ENCODE data around the gene OXGR1.
"Not testable (repeated sequence)": the region's sequence is repeated elsewhere in the genome, so short reads cannot be mapped to it uniquely, and the experiment has no call there.

Gene OXGR1

DNA sequence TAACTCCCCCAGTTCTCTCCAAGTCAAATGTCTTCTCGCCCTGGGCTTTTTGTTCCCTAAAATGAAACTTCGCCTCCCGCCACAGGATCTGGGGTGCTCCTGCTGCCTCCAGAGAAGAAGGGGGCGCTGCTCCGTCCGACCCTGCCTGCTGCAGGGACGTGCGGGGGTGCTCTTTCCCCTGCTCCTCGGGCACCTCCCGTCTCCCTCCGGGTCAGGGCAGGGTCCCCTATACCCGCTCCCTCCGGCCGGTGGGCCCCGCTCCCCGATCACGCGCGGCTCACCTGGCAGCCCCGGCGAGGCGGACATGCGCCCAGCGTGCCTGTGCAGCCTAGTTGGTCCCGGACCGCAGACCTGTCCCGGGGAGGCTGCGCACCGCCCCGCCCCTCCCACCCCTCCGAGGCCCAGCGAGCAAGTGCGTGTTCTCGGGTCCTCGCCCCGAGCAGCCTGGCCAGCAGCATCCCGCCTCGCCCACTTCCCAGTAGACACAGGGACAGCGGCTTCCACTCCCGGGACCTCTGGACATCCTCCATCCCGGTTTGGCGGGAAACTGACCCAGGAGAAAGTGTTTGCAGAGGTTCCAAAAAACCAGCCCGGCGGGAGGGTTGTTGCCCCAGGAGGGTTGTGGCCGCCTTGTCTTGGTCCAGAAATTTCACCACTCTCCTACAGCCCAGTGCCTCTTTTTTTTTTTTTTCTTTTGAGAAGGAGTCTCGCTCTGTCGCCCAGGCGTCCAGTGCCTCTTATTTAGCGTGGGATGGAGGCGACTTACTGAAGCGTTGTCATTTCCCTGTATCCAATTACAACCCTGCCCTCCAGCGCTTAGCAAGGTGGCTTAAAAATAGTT, at the start of gene OXGR1:
TSS of gene OXGR1 (minus strand) at position 460 of the 841 bp plus-strand sequence. CDS start 6,717 bp downstream, outside the sequence.
- no peak for FAIRE-seq

DNA sequence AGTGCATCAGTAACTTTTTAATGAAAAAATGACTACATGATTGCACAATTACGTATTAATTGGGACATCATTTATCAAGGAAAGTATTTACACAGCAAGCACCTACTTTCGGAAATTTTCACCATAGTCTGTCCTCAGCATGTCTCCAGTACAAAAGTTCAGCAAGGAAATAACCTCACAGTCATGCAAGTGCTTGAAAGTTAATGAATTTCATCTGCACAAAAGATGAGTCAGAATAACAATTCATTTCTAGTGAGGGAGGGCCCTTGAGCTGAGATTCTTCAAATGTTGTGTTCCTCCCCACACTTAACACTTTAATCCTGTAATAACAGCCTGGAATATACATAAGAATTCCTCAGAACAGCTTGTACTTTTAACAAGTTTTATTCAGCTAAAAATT, 49.0 kb upstream of the OXGR1 start:
- no peak for FAIRE-seq

DNA sequence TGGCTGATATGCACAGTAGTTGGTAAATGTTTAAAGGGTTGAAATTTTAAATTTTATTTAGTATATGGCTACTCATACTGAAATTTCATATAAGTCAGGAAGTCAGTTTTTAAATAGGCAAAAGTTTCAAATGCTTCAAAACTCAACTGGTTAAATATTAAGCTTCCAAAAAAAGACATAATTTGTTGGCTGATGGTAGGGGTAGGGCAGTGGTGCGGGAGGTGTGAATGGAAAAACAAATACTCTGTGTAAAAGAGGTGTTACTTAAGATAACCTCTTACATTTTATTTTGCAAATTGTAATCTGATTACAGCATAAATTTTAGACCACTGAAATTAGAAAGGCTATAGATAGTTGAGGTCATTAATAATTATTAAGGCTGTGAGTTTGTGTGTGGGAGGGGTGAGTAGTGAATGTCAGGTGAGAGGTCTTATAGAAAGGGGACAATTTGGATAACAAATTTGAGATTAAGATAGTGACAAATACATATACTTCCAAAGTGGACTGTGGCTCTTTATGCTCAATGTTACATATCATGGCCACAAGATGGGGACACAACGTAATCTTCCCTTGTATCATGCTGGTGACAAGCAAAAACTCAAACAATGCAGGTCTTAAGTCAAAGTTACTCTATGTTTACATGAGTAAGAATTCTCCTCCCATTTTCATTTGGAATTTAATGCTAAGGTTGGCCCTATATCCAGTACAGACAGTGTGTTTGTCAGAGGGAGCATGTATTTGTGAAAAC, 36.6 kb upstream of the OXGR1 start:
- FAIRE-seq: no peak

DNA sequence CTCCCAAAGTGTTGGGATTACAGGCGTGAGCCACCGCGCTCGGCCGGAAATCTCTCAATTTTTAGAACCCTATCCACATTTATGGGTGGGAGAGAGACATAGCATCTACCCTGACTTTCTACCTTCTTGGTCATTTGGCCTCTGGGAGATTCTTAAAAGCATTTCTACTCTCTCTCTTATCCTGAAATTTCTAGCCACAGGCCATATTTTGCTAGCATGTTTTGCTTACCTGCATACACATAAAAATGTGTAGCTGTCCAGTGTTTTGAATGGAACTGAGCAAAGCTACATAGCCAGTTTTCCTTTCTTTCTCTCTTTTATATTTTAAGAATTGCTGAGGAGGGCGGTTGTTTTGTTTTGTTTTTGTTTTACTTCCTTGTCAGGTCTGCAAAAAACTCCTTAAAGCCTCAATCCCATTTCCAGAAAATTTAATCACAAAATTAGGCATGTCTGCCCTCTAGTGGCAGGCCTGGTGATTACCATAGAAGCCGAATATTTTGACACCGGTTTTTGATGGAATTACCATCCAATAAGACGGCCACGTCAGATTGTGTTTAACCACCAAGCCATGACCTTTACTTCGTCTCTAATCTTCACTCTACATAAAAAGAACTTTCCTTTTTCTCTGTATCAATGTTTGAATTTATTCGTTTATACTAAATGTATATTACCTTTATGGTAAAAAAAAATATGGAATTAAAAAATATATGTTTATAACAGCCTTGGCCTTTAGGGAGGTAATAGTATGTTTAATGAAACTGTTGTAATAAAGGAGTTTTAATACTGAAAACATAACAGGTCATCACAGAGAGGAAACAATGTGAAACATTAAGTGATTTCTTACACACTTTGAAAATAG, 34.4 kb upstream of the OXGR1 start:
- peak; percentile 52 for FAIRE-seq

DNA sequence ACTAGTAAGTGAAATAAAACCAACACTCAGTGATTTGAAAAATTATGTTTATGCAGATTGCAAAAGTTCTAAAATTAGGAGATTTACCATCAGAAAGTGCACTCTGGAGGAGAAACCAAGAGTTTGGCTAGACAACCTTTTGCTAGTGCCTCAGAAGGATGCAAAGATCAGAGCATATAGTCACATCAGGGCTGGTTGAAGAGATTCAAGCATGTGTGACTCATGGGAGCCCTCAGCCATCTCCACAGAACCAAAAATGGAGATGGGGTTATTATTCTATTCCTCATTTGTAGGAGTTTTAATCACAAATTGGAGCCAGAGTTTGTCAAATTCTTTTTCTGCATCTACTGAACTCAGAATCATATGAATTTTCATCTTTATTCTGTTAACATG, 32.9 kb upstream of the OXGR1 start:
- no peak for FAIRE-seq

DNA sequence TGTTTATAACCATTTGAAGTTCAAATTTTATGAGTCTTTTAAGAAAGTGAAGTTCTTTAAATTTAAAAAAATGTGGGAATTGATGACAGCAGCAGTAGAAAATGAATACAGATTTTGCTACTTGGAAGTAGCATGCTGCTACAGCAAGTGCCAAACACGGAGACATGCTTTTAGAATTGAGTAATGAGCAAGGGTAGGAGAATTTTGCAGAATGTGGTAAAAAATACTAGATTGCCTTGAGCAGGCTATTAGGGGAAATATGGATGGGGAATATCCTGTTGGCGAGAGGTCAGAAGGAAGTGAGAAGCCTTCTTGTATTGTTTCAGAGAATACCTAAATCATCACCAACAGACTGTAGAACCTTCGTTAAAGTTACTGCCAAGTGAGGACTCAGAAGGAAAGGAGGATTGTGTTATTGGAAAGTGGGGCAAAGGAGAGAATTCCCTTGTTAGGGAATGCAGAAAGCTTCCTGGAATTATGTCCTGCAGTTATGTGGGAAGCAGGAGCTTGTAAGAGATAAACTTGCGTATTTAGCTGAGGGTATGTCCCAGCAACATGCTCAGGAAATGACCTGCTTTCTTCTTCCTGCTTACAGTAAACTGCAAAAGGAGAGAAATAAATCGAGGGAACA, 32.4 kb upstream of the OXGR1 start:
- no peak for FAIRE-seq

DNA sequence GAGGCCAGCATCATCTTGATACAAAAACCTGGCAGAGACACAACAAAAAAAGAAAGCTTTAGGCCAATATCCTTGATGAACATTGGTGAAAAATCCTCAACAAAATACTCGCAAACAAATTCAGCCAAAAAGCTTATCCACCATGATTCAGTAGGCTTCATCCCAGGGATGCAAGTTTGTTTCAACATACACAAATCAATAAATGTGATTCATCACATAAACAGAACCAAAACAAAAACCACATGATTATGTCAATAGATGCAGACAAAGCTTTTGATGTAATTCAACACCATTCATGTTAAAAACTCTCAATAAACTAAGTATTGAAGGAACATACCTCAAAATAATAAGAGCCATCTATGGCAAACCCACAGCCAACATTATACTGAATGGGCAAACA, 29.5 kb upstream of the OXGR1 start:
- FAIRE-seq: not testable (repeated sequence)

DNA sequence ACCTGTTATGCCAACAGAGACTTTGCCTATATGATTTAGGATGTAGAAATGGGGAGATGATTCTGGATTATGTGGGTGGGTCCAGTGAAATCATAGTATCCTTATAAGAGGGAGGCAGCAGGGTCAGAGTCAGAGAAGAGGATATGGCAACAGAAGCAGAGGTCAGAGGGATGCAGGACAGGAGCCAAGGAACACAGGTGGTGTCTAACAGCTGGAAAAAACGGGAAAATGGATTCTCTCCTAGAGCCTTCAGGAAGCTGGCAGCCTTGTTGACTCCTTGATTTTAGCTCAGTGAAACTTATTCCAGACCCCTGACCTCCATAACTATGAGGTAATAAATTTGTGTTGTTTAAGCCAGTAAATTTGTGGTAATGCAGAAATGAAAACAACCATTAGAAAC, 28.8 kb upstream of the OXGR1 start:
- FAIRE-seq: no peak

DNA sequence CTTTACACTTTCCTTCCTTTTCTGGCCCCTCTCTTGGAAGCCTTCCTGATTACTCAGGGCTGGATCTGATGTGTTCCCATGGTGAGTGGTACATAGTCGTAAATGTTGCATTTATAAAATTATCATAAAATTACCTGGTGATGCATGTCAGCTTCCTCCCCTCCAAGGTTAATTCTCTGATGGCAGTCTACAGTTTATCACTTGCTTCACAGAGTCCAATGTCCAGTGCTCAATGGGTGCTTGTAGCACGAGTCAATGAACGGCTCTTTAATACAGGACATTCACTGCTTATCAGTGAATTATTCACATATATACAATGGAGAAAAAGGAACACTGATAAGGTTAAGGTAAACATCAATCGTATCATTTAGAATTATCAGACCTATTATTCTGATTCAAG, 27.0 kb upstream of the OXGR1 start:
- no peak for FAIRE-seq

DNA sequence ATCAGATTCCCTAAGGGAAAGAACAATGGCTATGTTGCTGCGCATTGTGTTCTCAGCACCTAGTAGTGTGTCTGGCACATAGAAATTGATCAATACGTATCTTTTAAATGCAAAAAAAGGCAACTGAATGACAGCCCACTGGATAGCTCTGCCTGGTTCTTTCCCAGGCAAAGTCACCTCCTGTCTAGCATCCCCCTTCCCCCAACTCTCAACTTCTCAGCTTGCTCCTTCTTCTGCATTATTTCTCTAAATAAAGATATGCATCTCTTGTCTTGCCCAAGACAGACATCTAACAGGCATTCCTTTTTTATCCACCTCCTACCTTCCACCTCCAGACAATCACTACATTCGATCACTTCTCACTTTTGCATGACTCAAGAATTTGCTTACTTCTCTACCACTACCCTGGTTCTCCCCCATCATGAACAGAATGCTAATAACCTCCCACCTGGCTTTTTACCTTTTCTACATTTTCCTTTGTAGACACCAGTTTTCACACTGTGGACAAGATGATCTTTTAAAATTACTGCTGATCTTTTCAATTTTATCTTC, 26.5 kb upstream of the OXGR1 start:
- no peak for FAIRE-seq

DNA sequence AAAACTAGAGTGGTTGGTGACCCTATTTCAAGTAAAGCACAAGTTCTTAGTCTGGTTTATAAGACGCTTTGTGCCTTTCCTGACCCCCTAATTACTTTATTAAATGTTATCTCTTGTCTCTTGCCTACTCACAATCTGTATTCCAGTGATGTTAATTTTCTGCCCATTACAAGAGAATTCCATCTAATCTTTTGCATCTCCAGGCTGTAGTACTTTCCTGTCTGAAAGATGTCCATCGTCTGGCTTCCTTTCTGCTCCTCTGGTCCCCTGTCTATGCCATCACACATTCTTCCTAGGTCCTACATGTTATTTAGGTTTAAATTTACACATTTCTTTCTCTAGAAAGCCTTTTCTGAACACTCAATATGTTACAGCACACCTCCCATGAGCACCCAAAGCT, 25.9 kb upstream of the OXGR1 start:
- no peak for FAIRE-seq

DNA sequence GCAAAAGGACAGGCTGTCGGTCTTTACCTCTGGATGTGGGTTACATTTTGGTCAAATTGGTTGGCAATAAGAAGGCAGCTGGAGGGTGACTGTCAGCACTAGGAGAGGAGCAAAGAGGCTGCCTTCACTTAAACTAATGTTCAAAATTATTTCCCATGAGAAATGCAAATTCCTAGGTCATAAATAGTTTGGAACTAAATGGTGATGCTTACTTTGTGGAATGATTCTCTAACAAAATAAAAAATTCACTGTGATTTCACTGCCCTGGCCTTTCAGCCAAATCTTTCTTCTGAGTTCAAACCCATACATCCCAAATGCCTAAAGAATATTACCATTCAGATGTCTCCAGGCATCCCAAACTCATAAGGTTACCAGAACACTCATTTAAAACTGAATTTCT, 25.0 kb upstream of the OXGR1 start:
- no peak for FAIRE-seq

DNA sequence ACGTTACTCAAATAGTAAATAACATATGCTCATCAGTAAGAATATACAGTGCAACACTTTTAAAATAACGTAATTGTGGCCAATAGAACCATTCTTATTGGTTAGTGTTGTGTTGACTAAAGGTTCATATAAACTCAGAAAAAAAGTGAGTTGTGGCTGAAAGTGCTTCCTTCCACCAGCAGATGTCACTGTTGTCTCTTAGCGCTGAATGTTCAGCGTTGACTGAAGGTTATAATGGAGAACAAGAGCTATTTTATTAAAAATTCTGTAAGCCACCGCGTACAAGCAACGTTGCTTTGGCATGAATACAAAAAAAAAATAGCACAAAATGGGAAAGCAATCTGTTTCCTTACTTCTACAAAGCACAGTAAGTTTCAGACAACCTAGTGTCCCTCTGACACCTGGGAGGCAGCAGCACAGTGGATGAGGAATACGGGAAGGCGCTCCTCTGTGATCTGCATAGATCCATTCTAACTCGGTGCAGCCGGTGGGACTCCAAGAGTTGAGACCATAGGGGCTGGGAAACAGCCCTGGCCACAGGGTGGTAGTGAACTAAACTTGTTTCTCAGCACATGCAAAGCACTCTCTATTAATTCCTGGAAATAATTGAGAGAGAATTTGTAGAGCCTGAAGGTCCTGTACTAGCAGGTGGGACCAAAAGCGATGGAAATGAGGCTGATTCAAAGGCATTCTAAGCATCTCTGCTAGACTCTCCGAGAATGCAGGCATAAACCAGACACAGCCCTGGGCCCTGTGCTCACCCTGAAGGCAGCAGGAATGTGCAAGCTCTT, 23.9 kb upstream of the OXGR1 start:
- peak; percentile 58 for FAIRE-seq

DNA sequence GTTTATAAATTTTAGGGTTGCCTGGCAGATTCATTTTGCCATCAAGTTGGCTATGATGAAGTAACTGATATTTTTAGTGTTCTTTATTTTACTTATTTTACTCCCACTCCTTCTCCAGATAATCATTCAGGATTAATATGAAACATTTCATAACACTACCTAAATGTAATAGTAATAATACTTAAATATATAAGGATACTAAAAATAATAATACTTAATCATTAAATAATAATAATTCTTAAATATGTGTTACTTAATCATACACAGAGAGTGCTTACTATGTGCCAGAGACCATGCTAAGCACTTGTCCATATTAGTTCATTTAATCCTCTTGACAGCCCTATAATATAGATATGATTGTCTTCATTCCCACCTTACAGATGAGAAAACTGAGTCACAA, 23.0 kb upstream of the OXGR1 start:
- FAIRE-seq: no peak

DNA sequence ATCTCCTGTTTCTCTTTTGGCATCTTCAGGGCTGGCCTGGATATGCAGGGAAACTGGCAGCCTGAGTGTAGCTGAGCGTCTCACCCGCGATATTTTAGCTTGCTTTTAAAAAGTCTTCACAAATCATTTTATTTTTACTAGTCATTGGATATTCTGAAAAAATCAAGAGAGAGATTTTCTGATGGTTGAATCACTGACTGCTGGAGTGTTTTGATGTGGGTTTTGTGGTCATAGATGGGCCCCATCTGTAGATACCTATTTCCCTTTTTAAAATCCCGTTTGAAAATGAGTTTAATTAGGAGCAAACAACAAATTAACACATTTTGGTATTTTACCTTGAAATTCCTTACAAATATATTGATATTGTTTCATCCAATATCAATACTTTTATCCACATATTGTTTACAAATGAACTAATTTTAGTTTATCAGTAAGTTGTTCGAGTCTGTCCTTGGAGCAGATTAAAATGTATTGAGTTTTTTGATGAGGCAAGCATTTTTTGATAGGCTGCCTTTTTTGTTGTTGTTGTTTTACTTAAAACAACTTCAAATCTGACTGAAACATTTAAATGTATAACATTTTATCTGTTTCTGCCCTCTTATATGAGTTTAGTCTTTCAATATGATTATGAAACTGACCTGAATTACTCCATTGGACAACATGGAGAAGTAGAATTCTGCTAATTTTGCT, 21.5 kb upstream of the OXGR1 start:
- no peak for FAIRE-seq

DNA sequence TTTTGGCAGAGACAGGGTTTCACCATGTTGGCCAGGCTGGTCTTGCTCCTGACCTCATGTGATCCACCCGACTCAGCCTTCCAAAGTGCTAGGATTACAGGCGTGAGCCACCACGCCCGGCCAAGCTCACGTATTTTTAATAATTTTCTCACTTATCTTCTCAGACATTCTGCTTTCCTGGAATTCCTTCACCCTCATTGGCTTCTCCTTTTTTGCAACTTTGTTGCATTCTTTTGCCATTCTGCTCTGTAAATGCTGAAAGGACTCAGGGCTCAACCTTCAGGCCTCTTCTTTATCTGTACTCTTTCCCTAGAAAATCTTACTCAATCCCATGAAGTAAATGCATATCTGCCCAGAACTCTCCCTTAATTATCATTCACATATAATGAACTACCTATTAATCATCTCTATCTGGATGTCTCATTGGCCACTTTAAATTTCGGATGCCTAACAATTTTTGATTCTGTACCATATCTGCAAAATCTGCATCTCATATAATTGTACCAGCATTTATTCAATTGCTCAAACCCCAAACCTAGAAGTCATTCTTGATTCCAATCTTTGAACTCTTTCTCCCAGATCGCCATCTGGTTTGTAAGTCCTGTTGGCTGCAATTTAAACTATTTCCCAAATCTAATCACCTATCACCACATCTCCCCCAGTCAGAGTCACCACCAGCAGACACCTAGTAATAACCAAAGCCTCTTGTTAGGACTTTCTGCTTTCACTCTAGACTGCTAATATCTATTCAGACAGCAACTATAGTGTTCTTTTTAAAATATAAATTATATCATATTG, 18.2 kb upstream of the OXGR1 start:
- no peak for FAIRE-seq

DNA sequence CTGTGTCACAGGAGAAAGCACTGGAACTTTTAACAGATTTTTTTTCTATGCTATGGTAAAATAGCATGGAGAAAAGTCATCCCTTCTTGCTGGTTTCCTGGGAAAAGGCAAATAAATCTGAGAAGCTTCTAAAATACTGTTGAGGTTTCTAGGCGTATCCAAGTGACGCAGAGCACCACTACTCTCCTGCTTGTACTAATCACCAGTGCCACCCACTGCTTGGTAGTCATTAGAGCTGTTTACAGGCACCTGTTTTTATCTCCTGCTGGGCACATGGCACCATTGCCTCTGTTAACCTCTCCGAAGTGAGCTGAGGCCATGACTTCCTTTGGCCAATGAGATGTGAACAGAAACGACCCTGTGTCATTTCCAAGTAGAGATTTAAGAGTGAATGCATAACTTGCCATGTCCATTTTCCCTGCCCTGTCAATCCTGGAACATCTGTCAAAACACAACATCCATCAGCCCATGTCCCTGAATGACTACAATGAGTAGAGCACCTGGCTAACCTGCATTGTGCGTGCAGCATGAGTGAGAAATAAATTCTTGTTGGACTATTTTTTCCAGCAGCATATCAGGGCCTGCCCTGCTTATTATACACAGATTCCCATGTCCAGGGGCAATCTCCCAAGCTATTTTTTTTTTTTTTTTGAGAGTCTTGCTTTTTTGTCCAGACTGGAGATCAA, 17.3 kb upstream of the OXGR1 start:
- FAIRE-seq: no peak

DNA sequence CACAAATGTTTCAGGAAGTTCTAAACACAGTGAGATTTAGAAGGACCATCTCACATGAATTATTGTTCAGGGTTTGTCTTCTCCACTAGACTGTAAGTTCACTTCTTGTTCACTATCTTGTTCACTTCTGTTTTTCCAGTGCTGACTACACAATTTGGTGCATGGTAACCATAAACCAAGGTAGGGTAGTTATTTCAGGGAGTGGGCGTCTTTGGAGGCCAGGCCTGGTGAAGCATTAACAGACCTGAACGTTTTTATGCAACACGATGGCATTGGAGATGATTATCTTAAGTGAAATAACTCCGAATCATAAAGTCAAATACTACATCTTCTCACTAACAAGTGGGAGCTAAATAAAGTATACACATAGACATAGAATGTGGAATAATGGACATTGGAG, 14.4 kb upstream of the OXGR1 start:
- FAIRE-seq: no peak

DNA sequence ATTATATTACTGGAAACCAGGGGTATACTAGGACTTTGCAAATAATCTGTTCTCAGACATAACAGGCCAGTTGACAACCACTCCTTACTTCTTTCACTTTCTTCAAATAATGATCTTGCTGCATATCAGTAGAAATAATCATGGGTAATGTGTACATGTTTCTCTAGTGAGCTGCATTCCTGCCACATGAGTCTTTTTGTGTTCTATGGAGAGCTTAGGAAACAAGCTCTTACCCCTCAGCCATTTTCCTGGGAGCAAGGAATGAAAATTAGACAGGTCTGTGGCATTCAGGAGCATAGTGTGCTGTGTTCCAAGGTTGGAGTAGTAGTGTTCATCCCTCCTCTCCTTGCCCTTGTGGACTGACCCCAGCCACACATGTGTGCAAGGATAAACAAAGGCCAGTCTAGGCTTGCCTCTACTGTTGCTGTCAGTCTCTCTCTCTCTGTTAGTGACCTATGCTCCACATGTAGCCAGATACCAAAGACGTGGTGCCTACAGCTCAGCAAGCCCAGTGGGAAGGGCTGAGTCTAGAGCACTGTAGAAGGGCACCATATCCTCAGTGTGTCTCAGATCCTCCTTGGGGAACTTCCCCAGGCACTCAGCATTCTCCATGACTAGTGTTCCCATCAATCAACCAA, 11.5 kb upstream of the OXGR1 start:
- no peak for FAIRE-seq
